ENCODE results near the gene KASH5.

GRCh38 chr19:49362929-49363267 lies 25.2 kb upstream of the KASH5 start:
- no peak for TF ChIP-seq POLR2AphosphoS5 (IDR thresholded peaks at IDR 0.05; ENCODE audit: low read depth, low read length)
- TF ChIP-seq POLR2A (IDR thresholded peaks at IDR 0.05; ENCODE audit: low read depth, low read length): no peak
- no peak for TF ChIP-seq TAF1 (IDR thresholded peaks at IDR 0.05; ENCODE audit: borderline replicate concordance, low read depth, low read length)
